NCI-H82 treated with DMSO at 0.1 percent for 48 hours (cell line): Measurements from ENCODE around the gene CEP76.

Source experiments
- DNase-seq: peaks from one replicate; lab custom pipeline; 2025; ENCODE audit not compliant: unreplicated experiment; lab: John Stamatoyannopoulos, UW

Gene CEP76

GRCh38 chr18:12703664-12704063, 1.1 kb upstream of the CEP76 start:
- DNase-seq: peak; percentile 14

- no peak for DNase-seq
Measured at GRCh38 chr18:12703096-12703567, 609 bp upstream of the CEP76 start.

- no peak for DNase-seq
Measured at GRCh38 chr18:12701161-12701560, 1.4 kb downstream of the CEP76 start.

- DNase-seq: no peak
Measured at GRCh38 chr18:12699747-12700146, 2.8 kb downstream of the CEP76 start.

- DNase-seq: no peak
Measured at GRCh38 chr18:12694032-12694431, 8.5 kb downstream of the CEP76 start.

DNA sequence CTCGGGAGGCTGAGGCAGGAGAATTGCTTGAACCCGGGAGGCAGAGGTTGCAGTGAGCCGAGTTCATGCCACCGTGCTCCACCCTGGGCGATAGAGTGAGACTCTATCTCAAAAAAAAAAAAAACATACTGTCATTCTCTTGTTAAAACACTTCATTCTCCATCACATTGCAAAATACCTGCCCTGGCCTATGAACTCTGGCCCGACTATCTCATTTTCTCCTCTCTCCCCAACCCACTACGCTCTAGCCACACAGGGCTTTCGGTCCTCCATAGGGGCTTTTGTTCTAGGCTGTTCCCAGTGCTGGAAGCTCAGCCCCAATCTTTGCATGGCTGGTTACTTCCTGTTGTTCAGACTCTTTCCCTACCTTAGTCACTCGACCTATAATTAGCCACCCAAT, 10.3 kb downstream of the CEP76 start:
- no peak for DNase-seq

DNA sequence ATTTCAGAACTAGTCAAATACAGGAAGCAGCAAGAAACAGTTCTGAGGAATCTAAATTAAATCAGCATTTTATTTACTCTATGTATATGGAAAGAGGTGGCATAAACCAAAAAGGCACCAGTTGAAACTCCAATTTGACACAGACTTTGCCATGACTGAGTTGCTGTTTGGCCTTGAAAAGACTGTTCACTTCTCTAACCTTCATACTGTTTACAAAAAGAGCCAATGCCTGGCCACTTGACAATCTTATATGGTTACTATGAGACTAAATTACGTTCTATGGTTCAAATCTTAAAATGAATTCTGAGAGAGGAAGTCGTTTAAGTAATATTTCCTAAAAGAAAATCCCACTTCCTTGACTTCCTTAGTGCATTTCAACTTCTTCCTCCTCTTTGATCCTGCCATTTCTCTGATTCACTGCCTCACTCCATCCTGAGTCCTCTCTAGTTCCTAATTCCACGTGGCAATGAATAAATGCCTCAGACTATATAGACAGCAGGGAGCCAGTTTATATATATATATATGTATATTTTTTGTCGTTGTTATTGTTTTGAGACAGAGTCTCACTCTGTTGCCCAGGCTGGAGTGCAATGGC, 13.2 kb downstream of the CEP76 start:
- no peak for DNase-seq

- DNase-seq: peak; percentile 21
Measured at GRCh38 chr18:12686100-12686499, 16.4 kb downstream of the CEP76 start.

GRCh38 chr18:12679183-12679786, 23.2 kb downstream of the CEP76 start:
- no peak for DNase-seq

DNA sequence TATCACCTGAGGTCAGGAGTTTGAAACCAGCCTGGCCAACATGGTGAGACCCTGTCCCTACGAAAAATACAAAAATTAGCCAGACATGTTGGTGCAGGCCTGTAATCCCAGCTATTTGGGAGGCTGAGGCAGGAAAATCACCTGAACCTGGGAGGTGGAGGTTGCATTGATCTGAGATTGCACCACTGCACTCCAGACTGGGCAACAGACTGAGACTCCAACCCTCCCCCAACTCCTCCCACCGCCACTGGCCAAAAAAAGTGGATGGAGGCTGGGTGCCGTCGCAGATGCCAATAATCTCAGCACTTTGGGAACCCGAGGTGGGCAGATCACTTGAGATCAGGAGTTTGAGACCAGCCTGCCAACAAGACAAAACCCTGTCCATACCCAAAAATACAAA, 34.5 kb downstream of the CEP76 start:
- no peak for DNase-seq

DNA sequence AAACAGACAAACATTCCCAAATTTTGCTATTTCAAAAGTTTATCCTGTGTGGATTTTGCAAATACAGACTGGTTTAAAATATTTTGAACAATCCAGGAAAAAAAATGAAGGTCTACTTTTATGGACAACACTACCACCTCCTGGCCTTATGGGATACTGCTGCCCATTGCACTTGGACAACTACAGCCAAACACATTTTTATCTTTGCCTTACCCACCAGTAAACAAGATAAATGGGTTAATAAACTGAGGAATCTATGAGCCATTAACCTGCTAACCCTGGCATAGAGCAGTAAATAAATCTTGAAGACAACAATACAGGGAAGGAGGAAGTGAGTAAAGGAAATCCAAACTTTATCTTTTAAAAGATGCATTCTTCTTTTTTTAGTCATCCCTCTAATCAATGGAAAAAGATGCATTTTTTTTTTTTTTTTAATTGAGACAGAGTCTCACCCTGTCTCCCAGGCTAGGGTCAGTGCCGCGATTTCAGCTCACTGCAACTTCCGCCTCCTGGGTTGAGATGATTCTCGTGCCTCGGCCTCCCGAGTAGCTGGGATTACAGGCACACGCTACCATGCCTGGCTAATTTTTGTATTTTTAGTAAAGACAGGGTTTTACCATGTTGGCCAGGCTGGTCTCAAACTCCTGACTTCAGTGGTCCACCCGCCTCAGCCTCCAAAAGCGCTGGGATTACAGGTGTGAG, 42.5 kb downstream of the CEP76 start:
- peak; percentile 50 for DNase-seq

DNA sequence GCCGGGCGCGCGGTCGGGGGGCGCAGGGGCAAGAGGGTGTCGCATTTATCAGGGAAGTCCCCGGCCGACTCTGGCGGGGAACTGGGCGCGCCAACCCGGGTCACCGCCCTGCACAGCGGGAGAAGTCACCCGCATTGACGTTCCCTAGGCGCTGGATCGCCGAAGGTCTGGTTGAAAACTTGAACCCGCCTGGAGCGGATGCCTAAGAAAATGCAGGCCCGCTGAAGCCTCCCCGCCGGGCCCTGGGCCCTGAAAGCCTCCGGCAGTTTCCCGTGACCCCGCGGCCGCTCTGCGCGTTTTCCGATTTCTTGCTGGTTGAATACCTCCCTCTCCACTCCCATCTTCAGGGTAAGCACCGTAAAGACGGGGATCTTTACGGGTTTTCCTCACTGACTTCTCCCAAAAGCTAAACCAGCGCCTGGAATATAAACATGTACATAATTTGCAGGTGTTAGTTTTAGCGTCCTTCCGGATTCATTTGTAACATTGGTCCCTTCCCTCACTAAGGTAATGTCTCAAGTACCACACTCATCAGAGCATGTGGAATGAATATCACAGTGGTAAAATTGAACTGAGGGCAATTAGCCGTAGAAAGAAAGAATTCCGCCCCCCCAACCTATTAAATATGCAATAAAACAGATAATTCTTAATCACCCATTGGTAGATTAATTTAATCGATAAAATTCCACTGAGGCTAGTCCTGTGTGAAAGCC, 43.9 kb downstream of the CEP76 start:
- DNase-seq: no peak

GRCh38 chr18:12657684-12658425, 44.7 kb downstream of the CEP76 start, which contains the start of gene SPIRE1:
Gene SPIRE1 (minus strand): TSS chr18:12658107. CDS start chr18:12657866, 241 bp downstream.
- peak; percentile 33 for DNase-seq

DNA sequence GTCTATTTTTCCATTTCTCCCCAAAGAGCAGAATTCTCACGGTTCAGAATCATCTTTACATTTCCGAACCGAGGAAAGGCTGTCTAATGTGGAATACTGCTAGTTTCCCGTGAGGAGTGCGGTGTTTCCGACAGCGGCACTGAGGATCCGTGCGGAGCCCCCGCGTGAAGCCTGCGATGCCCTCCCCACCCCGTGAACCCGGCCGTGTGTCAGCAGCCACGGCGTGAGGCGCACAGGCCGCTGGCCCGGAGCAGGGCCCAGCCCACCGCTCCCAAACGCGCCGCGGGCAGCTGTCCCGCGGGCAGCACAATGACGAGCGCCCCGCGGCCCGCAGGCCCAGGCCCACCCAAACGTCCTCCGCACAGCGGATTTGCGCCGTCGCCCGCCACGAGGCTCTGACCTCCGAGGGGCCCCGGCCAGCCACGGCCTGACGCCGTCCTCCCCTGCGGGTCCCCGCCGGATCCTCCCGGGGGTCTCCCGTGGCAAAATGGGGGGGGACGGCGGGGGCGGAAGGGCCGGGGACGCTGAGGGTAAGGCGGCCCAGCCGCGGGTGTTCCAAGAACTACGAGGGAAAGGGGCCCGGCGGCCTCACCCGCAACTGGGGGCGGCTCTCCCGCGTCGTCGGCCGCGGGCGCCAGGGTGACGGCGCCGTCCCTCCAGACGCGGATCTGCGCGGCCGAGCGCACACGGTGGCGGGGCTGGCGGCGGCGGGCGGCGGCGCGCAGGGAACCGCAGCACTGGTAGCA, 45.4 kb downstream of the CEP76 start:
- no peak for DNase-seq

DNA sequence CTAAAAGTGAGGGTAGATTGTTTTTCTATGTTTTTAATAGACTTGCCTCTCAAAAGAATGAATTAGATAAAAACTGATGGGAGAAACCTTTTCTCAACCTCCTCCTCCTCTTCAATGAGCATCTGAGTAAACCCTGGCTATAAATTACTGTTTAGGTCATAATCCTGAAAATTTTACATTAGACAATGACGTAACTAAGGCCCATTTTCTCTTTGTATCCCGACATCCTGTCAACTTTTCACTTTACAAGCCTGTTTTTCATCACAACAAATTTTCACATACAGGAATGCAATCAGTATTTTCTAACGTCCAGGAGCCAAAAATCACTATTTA, 46.0 kb downstream of the CEP76 start:
- no peak for DNase-seq

GRCh38 chr18:12654971-12655370, 47.6 kb downstream of the CEP76 start:
- no peak for DNase-seq

DNA sequence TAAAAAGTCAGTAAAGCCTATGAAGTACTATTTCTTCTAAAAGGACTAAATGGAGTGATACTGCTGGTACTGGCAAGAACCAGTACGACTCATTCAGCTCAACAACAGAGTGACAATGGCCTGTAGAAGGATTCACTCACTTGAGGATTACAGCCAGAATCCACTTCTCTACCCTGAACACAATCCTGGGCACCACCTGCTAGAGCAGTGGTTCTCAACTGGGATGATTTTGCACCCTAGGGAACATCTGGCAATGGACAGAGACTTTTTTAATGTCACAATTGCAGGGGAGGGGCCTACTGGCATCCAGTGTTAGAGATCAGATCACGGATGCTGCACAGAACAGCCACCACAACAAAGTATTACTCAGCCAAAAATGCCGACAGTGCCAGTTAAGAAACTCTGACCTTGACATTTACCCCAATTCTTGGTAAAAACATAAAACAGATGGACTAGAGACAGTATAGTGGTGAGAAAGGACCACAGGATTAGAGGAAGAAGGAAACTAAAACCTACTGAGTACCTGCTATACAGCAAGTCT, 49.6 kb downstream of the CEP76 start:
- no peak for DNase-seq

GRCh38 chr18:12651651-12652050, 50.9 kb downstream of the CEP76 start:
- no peak for DNase-seq

DNA sequence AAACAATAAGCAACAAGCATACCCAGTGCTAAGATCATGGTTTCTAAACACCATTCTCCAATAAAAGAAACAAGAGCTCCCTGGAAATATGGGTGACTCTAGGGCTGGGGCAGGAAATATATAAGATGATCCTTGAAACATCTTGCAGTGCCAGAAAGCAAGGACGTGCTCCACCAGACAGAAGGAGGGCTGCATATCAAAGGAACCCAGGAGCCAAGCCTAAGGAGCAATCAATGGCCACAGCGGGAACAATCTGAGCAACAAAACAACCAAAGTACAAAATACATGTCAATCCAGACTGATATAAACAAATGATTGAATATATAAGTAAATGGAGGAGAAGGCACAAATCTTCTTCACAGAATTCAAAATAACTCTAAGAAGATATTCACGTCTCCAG, 54.8 kb downstream of the CEP76 start:
- DNase-seq: no peak

DNA sequence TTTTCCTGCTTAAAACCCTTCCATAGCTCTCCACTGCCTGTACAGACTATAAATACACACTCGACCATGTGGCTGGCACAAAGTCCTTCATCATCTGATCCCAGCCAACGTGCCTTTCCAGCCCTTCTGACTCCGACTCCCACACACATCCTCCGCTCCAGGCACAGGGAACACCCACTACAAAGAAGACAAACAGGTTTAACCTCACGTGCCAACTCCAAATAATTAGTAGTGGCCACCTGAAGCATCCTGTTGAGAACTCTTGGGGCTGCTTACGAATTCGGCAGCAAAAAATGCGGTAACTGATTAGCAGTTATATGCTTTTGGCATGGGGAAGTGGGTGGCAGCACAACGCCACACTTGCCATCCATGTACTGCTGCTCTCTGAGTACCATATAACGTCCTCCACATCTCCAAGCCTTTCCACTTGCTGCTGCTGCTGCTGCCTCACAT, 56.7 kb downstream of the CEP76 start:
- DNase-seq: peak; percentile 16
